Esophagus squamous epithelium (tissue), 4 donors: ENCODE data around the gene LPAR5.

Experiments
- POLR2A ChIP-seq, 4 donors: fragments of 450-650 bp; IDR thresholded peaks; one replicate each; pipeline ENCODE4 v1.6.1; 2017; ENCODE audit warnings: antibody characterized with exemption in 4 of 4, mild to moderate bottlenecking in 4 of 4, moderate library complexity in 3 of 4
- TF ChIP-seq, protein P1 (sequence below), 6 experiments: fragments of 450-650 bp in 4 of 6; fragments of 200-600 bp in 2 of 6; sonication (generic) in 2 of 6; IDR thresholded peaks; one replicate each; pipeline ENCODE4 v1.5.1; 2016 to 2019; ENCODE audit warnings: antibody characterized with exemption in 6 of 6, mild to moderate bottlenecking in 4 of 6, moderate library complexity in 4 of 6

DNA sequence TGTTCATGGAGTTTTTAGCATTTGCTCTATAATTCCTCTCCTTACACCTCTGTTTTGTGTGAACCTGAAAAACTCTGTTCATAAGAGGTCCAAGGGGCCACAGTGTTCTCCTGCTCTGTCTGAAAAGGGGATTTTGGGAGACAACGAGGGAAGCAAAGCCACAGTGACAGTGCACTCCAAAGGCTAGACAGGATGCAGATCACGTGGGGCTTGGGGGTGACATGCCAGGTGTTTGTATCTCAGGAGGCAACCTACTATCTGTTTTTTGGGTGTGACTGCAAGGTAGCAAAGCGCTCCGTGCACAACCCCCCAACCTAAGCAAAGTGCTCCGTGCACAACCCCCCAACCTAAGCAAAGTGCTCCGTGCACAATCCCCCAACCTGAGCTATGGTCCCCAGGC lies 23.5 kb downstream of the LPAR5 start:
- TF ChIP-seq, protein P1, sequence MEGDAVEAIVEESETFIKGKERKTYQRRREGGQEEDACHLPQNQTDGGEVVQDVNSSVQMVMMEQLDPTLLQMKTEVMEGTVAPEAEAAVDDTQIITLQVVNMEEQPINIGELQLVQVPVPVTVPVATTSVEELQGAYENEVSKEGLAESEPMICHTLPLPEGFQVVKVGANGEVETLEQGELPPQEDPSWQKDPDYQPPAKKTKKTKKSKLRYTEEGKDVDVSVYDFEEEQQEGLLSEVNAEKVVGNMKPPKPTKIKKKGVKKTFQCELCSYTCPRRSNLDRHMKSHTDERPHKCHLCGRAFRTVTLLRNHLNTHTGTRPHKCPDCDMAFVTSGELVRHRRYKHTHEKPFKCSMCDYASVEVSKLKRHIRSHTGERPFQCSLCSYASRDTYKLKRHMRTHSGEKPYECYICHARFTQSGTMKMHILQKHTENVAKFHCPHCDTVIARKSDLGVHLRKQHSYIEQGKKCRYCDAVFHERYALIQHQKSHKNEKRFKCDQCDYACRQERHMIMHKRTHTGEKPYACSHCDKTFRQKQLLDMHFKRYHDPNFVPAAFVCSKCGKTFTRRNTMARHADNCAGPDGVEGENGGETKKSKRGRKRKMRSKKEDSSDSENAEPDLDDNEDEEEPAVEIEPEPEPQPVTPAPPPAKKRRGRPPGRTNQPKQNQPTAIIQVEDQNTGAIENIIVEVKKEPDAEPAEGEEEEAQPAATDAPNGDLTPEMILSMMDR (IDR thresholded peaks at IDR 0.05): no peak
- no peak for TF ChIP-seq POLR2A (IDR thresholded peaks at IDR 0.05)
